ENCODE results near the gene PRPH2. TPM values are rescaled to one million over a fixed set of nuclear protein-coding genes. Genes with fewer than 3 reads are reported as not detected.

PRPH2 gene
- total RNA-seq, 6 donors from 2014 or later = 0.59 to 4.2 (median 0.76) TPM; not detected in 1

GRCh38 chr6:42748203-42748898 is 26.0 kb upstream of the PRPH2 start:
- H3K27ac ChIP-seq = peak overlapping the region in 2 of 4 donors; percentile 9 to 89
- 55 to 59% methylated on average over 8 of the region's 8 CpGs for WGBS, 2 donors

GRCh38 chr6:42746463-42747391 is 24.3 kb upstream of the PRPH2 start:
- Histone ChIP-seq H3K4me3 (peak overlapping the region; percentile 62 to 99 (median 76)), H3K36me3 (no peaks in the 10 kb centered on the region), H3K27ac (peak overlapping the region; percentile 88 to 96 (median 92)), H3K27me3 (no peaks in the 10 kb centered on the region), H3K9me3 (no peaks in the 10 kb centered on the region), H3K4me1 (peaks cover 20 to 40% (median 28%) of the 10 kb centered on the region in 4 donors)
- whole genome bisulfite sequencing, 2 donors = 0% methylated on average over 46 to 53 of the region's 55 CpGs
- ATAC-seq (ENCODE audit: low FRiP score in 2 of 2) (peak; percentile 90 to 94), DNase-seq (peak; percentile 86 to 95)
- TF ChIP-seq POLR2A (IDR thresholded peaks at IDR 0.05) (peak in 3 of 4 donors; percentile 61 to 92 (median 78)), POLR2AphosphoS5 (IDR thresholded peaks at IDR 0.05) (peak; percentile 85 to 96), CTCF (IDR thresholded peaks at IDR 0.05) (no peak), EP300 (IDR thresholded peaks at IDR 0.05) (no peak)

More at GRCh38 chr6:42748203-42748898, 26.0 kb upstream of the PRPH2 start:
- no peak for ATAC-seq (ENCODE audit: low FRiP score in 2 of 2)
- Histone ChIP-seq H3K4me1 (peaks cover 17 to 40% (median 28%) of the 10 kb centered on the region in 4 donors), H3K27me3 (no peaks in the 10 kb centered on the region), H3K4me3 (peak overlapping the region in 3 of 4 donors; percentile 62 to 99 (median 67)), H3K36me3 (no peaks in the 10 kb centered on the region), H3K9me3 (no peaks in the 10 kb centered on the region)
- TF ChIP-seq POLR2AphosphoS5 (IDR thresholded peaks at IDR 0.05) (no peak), CTCF (IDR thresholded peaks at IDR 0.05) (no peak), EP300 (IDR thresholded peaks at IDR 0.05) (no peak)
- no peak for DNase-seq

- DNase-seq (peak; percentile 92 to 97), ATAC-seq (ENCODE audit: low FRiP score in 2 of 2) (peak; percentile 94 to 97)
- TF ChIP-seq POLR2AphosphoS5 (IDR thresholded peaks at IDR 0.05) (peak; percentile 97 to 99), EP300 (IDR thresholded peaks at IDR 0.05) (peak in 1 of 4 donors; percentile 71), POLR2A (IDR thresholded peaks at IDR 0.05) (peak in 3 of 4 donors; percentile 96 to 98 (median 96)), CTCF (IDR thresholded peaks at IDR 0.05) (no peak)
- Histone ChIP-seq H3K27ac (peak within 1 kb of the TSS; percentile 88 to 96 (median 92)), H3K9me3 (no peaks in the 10 kb centered on the region), H3K4me3 (peak within 1 kb of the TSS; percentile 62 to 99 (median 76)), H3K4me1 (peaks cover 20 to 40% (median 28%) of the 10 kb centered on the region in 4 donors), H3K36me3 (no peaks in the 10 kb centered on the region), H3K27me3 (no peaks in the 10 kb centered on the region)
- 0 to 1% methylated on average over 30 to 52 of the region's 57 CpGs for WGBS, 2 donors
These were observed 23.5 kb upstream of the PRPH2 start, which contains the start of gene TBCC for GRCh38 chr6:42745640-42746462. Gene TBCC (minus strand): TSS chr6:42746103. CDS start chr6:42746073, 30 bp downstream.

GRCh38 chr6:42745083-42745639 is 22.8 kb upstream of the PRPH2 start:
- WGBS, 2 donors = 3 to 15% methylated on average over 8 to 22 of the region's 29 CpGs
- peak in 1 of 2 donors; percentile 34 for DNase-seq
- no peak for ATAC-seq (ENCODE audit: low FRiP score in 2 of 2)
- TF ChIP-seq CTCF (IDR thresholded peaks at IDR 0.05) = no peak
- no peak for TF ChIP-seq EP300 (IDR thresholded peaks at IDR 0.05)
- no peak for TF ChIP-seq POLR2A (IDR thresholded peaks at IDR 0.05)
- TF ChIP-seq POLR2AphosphoS5 (IDR thresholded peaks at IDR 0.05) = no peak
- Histone ChIP-seq H3K4me1 (peaks cover 20 to 40% (median 28%) of the 10 kb centered on the region in 4 donors), H3K27me3 (no peaks in the 10 kb centered on the region), H3K36me3 (no peaks in the 10 kb centered on the region), H3K27ac (peak overlapping the region; percentile 88 to 96 (median 92)), H3K9me3 (no peaks in the 10 kb centered on the region), H3K4me3 (peak overlapping the region; percentile 59 to 99 (median 64))

Data from upper lobe of left lung (tissue), 6 donors.